RWPE1 (cell line): ENCODE measurements around the gene PIK3AP1.

Source experiments
- CTCF ChIA-PET: fragments of 350-600 bp; sonication (Branson Sonifier 250); formaldehyde crosslinking; extraction: SDS; loops from one replicate; lab custom pipeline; 2021; lab: Yijun Ruan, JAX
- POLR2A ChIA-PET: fragments of 400-600 bp; formaldehyde crosslinking; extraction: SDS; loops from one replicate; lab custom pipeline; 2020; ENCODE audit warnings: antibody characterized with exemption; ENCODE audit not compliant: low non-redundant PET; lab: Yijun Ruan, JAX
- DNase-seq: peaks from one replicate; pipeline ENCODE4 v3.0.0; 2012; ENCODE audit warnings: low spot score
- H3K27ac ChIP-seq: fragments of 450-650 bp; 2 replicates; pipeline ENCODE4 v1.5.1; 2017
- CTCF ChIP-seq: fragments of 450-650 bp; conservative IDR thresholded peaks from 2 replicates; pipeline ENCODE4 v1.5.1; 2017; ENCODE audit warnings: low read depth, mild to moderate bottlenecking

PIK3AP1 gene

GRCh38 chr10:96714746-96715255 is 5.5 kb downstream of the PIK3AP1 start:
- CTCF ChIA-PET = no interaction called here
- H3K27ac ChIP-seq = no peak overlapping the region
- POLR2A ChIA-PET = no interaction called here
- no peak for TF ChIP-seq CTCF
- DNase-seq = no peak

GRCh38 chr10:96714031-96714590 is 6.2 kb downstream of the PIK3AP1 start:
- H3K27ac ChIP-seq = no peak overlapping the region
- no peak for DNase-seq
- ChIA-PET POLR2A (no interaction called here), CTCF (interaction anchor here (0.6 kb wide), 1 partner anchor 16 kb away, joined by 3 read pairs; no protein-coding TSS in a partner anchor)
- no peak for TF ChIP-seq CTCF

- H3K27ac ChIP-seq = no peak overlapping the region
- ChIA-PET POLR2A (interaction anchor here (0.6 kb wide), 1 partner anchor 8 kb away, joined by 4 read pairs; no protein-coding TSS in a partner anchor), CTCF (interaction anchor here (0.6 kb wide), 1 partner anchor 72 kb away, joined by 3 read pairs; no protein-coding TSS in a partner anchor)
- TF ChIP-seq CTCF = no peak
- DNase-seq = no peak
These were observed 7.5 kb downstream of the PIK3AP1 start for GRCh38 chr10:96712662-96713271.

GRCh38 chr10:96711048-96711728 is 9.1 kb downstream of the PIK3AP1 start:
- DNase-seq = no peak
- POLR2A ChIA-PET = no interaction called here
- TF ChIP-seq CTCF = no peak
- CTCF ChIA-PET = interaction anchor here (0.6 kb wide), 1 partner anchor 318 kb away, joined by 3 read pairs; no protein-coding TSS in a partner anchor
- H3K27ac ChIP-seq = no peak overlapping the region

- no peak for TF ChIP-seq CTCF
- no peak for DNase-seq
- POLR2A ChIA-PET = no interaction called here
- CTCF ChIA-PET = no interaction called here
- no peak overlapping the region for H3K27ac ChIP-seq
These were observed 10.8 kb downstream of the PIK3AP1 start for GRCh38 chr10:96709525-96709924.

- DNase-seq = no peak
- ChIA-PET CTCF (no interaction called here), POLR2A (no interaction called here)
- TF ChIP-seq CTCF = no peak
- H3K27ac ChIP-seq = no peak overlapping the region
These were observed 11.3 kb downstream of the PIK3AP1 start for GRCh38 chr10:96708996-96709395.
